PFSK-1 (cell line): ENCODE results near the gene NGLY1.

ENCODE experiments used
- FOXP2 ChIP-seq: optimal IDR thresholded peaks from 2 replicates; pipeline ENCODE3; 2011; ENCODE audit warnings: borderline replicate concordance, control low read depth, inconsistent platforms; ENCODE audit not compliant: insufficient read depth; ENCODE audit errors: extremely low read length, extremely low read depth
- POLR2AphosphoS5 ChIP-seq: IDR thresholded peaks from 2 replicates; pipeline ENCODE4 v1.6.1; 2012; ENCODE audit warnings: low read depth, mild to moderate bottlenecking, control low read depth, low read length, moderate library complexity
- REST ChIP-seq, 2 experiments: IDR thresholded peaks; 2 replicates each; pipeline versions ENCODE4 v1.6.1 to v1.8.0; 2011 to 2012; ENCODE audit warnings: low read depth in 2 of 2, low read length in 2 of 2, control low read depth in 1 of 2, inconsistent platforms in 1 of 2, mild to moderate bottlenecking in 1 of 2, moderate library complexity in 1 of 2; ENCODE audit not compliant: insufficient read depth in 1 of 2
- SIN3A ChIP-seq: IDR thresholded peaks from 2 replicates; pipeline ENCODE4 v1.6.1; 2012; ENCODE audit warnings: mild to moderate bottlenecking, low read length, moderate library complexity, borderline replicate concordance; ENCODE audit not compliant: insufficient read depth
- TAF1 ChIP-seq: IDR thresholded peaks from 2 replicates; pipeline ENCODE4 v1.6.1; 2012; ENCODE audit warnings: low read length, control low read depth, borderline replicate concordance; ENCODE audit not compliant: insufficient read depth

NGLY1 gene

GRCh38 chr3:25823314-25823713, 40.1 kb upstream of the NGLY1 start:
- no peak for TF ChIP-seq REST (IDR thresholded peaks at IDR 0.05; ENCODE audit: insufficient read depth in 1 of 2, low read depth in 2 of 2, low read length in 2 of 2)
- TF ChIP-seq FOXP2: no peak
- no peak for TF ChIP-seq TAF1
- no peak for TF ChIP-seq SIN3A
- no peak for TF ChIP-seq POLR2AphosphoS5

GRCh38 chr3:25821746-25822573, 38.7 kb upstream of the NGLY1 start:
- TF ChIP-seq TAF1 (no peak), POLR2AphosphoS5 (no peak), SIN3A (no peak), FOXP2 (no peak), REST (IDR thresholded peaks at IDR 0.05; ENCODE audit: insufficient read depth in 1 of 2, low read depth in 2 of 2, low read length in 2 of 2) (no peak)

GRCh38 chr3:25820816-25821486, 37.7 kb upstream of the NGLY1 start:
- TF ChIP-seq FOXP2: no peak
- TF ChIP-seq SIN3A: no peak
- TF ChIP-seq REST (IDR thresholded peaks at IDR 0.05; ENCODE audit: insufficient read depth in 1 of 2, low read depth in 2 of 2, low read length in 2 of 2): no peak
- TF ChIP-seq POLR2AphosphoS5: no peak
- TF ChIP-seq TAF1: no peak

GRCh38 chr3:25820366-25820765, 37.1 kb upstream of the NGLY1 start:
- TF ChIP-seq FOXP2 (no peak), SIN3A (no peak), POLR2AphosphoS5 (no peak), TAF1 (no peak), REST (IDR thresholded peaks at IDR 0.05; ENCODE audit: insufficient read depth in 1 of 2, low read depth in 2 of 2, low read length in 2 of 2) (no peak)
